Measurements from ENCODE around the gene SERINC2.

SERINC2 gene

DNA sequence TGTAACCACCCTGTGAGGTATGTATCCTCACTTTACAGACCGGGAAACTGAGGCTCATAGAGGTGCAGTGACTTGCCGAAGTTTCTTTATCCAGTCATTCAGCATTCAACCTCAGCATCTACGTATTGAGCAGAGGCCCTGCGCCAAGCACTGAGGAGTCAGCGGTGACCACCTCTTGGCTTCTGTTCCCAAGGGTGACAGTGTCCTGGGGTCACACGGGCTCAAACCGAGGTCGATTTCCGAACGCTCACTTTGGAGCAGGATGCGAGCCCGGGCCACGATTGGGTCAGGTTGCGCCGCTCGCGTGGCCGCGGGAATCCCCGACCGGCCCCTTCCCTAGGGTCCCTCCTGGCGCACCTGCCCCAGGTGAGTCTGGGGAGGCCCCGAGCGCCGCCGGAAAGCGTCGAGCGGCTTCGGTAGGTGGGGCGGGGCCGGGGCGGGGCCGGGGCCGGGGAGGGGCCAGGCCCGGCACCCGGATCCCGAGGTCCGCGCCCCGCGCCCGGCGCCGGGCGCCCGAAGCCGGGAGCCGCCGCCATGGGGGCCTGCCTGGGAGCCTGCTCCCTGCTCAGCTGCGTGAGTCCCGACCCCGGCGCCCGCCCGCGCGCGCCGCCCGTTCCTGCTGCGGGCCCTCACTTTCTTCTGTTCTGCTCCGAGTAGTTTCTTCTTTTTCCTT, at the start of gene SERINC2:
TSS of gene SERINC2 (plus strand) at position 482 of the 673 bp plus-strand sequence. CDS start at position 535, 53 bp downstream.
- H3K4me1 Mint-ChIP-seq = peaks cover 16% of the 10 kb centered on the region
- ATAC-seq (peak; percentile 71), DNase-seq (no peak)
- H3K27me3 Mint-ChIP-seq = peaks cover 87% of the 10 kb centered on the region
- H3K4me3 Mint-ChIP-seq = peak within 1 kb of the TSS; percentile 94 to 96
- peak within 1 kb of the TSS; percentile 45 to 90 for H3K27ac Mint-ChIP-seq
- no peaks in the 10 kb centered on the region for H3K9me3 Mint-ChIP-seq

DNA sequence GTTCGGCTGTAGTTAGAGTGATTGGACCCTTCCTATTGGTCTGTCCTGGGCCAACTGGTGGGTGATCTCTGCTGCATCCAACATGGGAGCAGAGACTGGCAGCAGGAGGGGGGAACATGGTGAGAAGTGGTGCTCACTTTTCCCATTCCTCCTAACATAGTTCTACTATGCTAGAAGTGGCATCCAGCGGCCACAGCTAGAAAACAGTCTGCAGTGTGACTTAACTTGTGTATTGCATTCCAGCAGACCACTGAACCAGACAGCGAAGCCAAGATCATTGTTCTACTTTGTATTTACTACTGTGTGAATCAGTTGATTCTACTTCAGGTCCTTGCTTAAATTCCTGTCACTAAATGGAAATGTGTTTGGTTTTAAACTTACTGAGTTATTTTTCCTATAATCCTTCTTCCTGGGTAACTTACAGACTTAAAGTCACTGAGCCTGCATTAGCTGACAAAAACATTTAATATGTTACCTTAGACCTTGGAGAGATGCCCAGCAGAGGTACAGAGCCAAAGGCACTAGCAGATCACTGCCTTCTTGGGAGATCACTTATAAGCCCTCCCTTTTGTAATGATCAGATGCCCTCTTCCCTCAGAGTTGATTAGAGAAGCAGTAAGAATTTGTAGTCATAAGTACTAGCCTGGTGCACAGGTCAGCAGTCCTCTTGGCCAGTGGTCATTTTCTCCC, 48.3 kb upstream of the SERINC2 start:
- H3K27me3 Mint-ChIP-seq = no peaks in the 10 kb centered on the region
- H3K9me3 Mint-ChIP-seq = no peaks in the 10 kb centered on the region
- no peak overlapping the region for H3K27ac Mint-ChIP-seq
- no peak overlapping the region for H3K4me3 Mint-ChIP-seq
- ATAC-seq = no peak
- H3K4me1 Mint-ChIP-seq = no peaks in the 10 kb centered on the region
- DNase-seq = no peak

DNA sequence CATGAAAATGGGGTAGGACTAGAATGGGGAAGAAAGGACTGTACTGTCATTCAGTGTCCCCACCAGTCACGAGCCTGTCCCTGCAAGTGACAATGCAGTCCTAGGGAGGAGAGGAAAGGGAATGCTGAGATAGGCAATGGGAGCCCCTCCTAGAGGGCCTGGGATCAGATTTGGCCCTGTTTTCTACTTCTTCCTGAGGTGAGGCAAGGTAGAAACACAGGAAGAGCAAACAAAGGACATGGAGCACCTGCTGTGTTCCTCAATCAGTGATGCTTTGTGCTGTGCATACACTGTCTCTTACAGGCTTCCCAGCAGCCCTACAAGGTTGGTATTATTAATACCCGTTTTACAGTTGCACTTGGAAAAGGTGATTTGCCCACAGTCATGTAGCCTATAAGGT, 46.2 kb upstream of the SERINC2 start:
- DNase-seq = no peak
- H3K27ac Mint-ChIP-seq = no peak overlapping the region
- no peak overlapping the region for H3K4me3 Mint-ChIP-seq
- peaks cover under 1% of the 10 kb centered on the region for H3K4me1 Mint-ChIP-seq
- ATAC-seq = no peak
- no peaks in the 10 kb centered on the region for H3K9me3 Mint-ChIP-seq
- no peaks in the 10 kb centered on the region for H3K27me3 Mint-ChIP-seq

DNA sequence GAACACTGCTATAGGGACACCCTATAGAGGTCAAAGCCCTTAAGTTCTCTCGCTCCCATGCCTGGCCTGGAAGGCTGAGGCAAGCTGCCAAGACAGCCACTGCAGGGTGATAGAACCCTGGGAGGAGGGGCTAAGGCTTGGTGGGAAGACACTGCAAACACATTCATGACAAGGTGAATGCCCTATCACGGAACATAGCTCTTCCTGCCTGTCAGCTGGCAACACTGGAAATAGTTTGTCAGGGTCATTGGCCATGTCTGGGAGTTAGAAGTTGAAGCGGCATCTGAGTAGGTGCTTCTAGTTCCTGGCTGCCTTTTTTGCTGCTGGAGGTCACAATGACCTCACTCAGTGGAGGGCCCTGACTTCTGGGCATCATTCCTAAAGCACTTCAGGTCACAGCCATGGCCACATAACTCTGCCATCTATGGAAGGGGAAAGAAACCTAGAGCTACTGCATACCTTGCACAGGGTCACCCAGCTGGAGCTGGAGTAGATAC, 44.4 kb upstream of the SERINC2 start:
- Mint-ChIP-seq H3K4me1 (peaks cover 19% of the 10 kb centered on the region), H3K9me3 (no peaks in the 10 kb centered on the region), H3K27ac (no peak overlapping the region), H3K27me3 (peaks cover 8% of the 10 kb centered on the region), H3K4me3 (no peak overlapping the region)
- ATAC-seq (no peak), DNase-seq (no peak)

DNA sequence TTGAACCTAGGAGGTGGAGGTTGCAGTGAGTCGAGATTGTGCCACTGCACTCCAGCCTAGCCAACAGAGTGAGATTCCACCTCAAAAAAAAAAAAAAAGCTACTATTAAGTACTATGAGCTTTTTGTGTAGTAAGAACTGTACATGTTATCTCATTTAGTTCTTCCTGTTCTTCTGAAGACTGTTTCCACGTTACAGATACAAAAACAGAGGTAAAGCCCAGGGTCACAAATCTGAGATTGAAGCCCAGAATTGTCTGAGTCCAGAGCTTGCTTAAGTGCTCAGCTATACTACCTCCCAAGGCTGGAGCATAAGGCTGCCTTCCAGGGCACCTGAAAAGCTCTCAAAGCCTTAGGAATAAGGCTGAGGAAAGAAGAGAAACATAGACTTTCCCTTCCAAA, 43.0 kb upstream of the SERINC2 start:
- Mint-ChIP-seq H3K4me3 (no peak overlapping the region), H3K9me3 (no peaks in the 10 kb centered on the region), H3K27ac (no peak overlapping the region), H3K4me1 (peaks cover 27% of the 10 kb centered on the region), H3K27me3 (peaks cover 8% of the 10 kb centered on the region)
- no peak for DNase-seq
- ATAC-seq = no peak

DNA sequence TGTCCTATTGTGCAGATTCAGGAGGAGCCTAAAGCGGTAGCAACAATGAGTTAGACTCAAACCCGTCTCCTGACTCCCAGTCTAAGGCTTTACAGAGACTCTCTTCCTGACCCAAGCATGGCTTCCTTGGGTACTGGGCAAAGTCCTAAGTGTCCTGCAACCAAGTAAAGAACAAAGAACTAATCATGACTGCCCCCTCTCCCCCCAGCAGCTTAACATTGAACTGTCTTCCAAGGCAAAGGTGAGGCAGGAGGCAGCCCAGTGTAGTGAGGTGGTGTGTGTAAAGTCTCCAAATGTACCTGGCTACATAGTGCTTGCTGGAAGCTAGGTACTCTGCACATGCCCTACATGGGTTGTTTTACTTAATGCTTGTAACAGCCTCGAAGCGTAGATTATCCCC, 42.4 kb upstream of the SERINC2 start:
- ATAC-seq (no peak), DNase-seq (no peak)
- H3K4me3 Mint-ChIP-seq = no peak overlapping the region
- H3K27me3 Mint-ChIP-seq = peaks cover 8% of the 10 kb centered on the region
- peaks cover 27% of the 10 kb centered on the region for H3K4me1 Mint-ChIP-seq
- H3K9me3 Mint-ChIP-seq = no peaks in the 10 kb centered on the region
- H3K27ac Mint-ChIP-seq = no peak overlapping the region

DNA sequence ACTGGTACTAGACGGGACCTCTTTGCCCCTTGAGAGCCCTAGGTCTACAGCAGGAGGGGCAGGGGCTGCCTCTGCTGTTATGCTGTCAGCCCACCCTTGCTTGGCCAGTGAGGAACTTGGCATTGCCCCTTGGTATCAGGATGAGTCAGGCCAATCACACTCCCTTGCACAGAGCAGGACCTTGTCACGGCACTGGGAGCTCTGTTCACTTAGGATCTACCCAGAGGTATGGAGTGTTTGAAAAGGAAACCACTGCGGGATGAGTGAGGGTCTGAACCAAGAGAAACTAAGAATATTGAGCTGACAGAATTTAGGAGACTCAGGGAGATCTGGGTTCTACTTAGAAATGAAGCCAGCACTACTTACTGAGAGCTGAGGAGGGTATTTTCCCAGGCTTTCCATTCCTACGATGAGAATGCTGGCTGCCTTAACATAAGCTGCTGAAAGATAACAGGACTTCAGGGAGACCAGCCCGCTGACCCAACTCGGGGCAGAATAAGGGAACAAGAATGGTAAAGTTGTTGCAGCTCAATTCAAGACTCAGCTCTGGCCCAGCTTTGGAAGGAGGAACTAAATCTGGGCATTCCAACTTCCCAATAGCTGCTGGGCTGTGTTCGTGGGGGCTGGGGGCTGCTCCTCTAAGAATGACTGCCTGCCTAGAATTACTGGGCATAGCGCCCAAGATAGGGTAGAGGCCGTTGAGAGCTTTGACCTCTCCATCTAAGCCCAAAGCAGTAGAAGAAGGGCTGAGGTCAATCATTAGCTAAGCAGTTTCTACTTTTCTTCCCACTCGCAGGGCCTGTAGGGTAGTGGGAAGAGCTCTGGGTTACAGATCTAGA, 41.7 kb upstream of the SERINC2 start:
- peaks cover 8% of the 10 kb centered on the region for H3K27me3 Mint-ChIP-seq
- ATAC-seq = no peak
- H3K4me3 Mint-ChIP-seq = no peak overlapping the region

DNA sequence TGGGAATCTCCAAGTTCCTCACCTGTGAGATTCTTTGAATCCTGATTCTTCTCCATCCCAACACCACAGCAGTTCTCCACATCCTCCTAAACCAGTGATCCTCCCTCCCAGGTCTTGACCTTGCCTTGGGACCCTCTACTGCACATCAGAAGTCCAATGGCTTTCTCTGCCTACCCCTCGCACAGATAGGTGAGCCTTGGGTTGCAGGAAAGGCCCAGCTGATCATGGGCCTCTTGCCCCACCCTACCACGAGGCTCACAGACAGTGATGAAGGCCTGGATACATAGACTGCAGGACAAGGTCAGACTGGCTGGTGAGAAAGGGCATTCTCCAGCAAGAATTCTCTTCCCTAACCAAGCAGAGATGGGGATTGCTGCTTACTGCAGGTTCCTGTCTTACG, 41.0 kb upstream of the SERINC2 start:
- no peaks in the 10 kb centered on the region for H3K9me3 Mint-ChIP-seq
- no peak for ATAC-seq
- H3K27me3 Mint-ChIP-seq = peaks cover 8% of the 10 kb centered on the region
- DNase-seq = no peak
- no peak overlapping the region for H3K4me3 Mint-ChIP-seq
- H3K27ac Mint-ChIP-seq = peak overlapping the region in 1 of 2 donors; percentile 91
- H3K4me1 Mint-ChIP-seq = peaks cover 27% of the 10 kb centered on the region

More for the DNA sequence above, 41.7 kb upstream of the SERINC2 start:
- H3K4me1 Mint-ChIP-seq = peaks cover 27% of the 10 kb centered on the region
- no peaks in the 10 kb centered on the region for H3K9me3 Mint-ChIP-seq
- H3K27ac Mint-ChIP-seq = no peak overlapping the region
- DNase-seq = no peak

DNA sequence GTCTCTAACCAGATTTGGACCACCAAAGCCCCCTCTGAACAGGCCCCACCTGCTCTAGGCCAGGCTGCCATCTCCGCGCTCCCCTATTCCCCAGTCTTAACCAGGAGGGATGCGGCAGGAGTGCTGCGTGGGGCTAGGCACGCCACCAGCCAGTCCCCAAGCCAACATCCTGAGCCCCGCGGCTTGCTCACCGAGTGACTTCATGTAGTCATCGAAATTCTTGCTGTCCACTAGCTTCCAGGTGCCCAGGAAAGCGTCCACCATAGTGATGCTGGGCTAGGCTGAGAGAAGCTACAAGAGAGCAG, 40.3 kb upstream of the SERINC2 start:
- ATAC-seq (peak; percentile 22), DNase-seq (no peak)
- Mint-ChIP-seq H3K27ac (peak overlapping the region in 1 of 2 donors; percentile 92), H3K27me3 (peaks cover 8% of the 10 kb centered on the region), H3K9me3 (no peaks in the 10 kb centered on the region), H3K4me3 (peak overlapping the region; percentile 17 to 81), H3K4me1 (peaks cover 27% of the 10 kb centered on the region)

DNA sequence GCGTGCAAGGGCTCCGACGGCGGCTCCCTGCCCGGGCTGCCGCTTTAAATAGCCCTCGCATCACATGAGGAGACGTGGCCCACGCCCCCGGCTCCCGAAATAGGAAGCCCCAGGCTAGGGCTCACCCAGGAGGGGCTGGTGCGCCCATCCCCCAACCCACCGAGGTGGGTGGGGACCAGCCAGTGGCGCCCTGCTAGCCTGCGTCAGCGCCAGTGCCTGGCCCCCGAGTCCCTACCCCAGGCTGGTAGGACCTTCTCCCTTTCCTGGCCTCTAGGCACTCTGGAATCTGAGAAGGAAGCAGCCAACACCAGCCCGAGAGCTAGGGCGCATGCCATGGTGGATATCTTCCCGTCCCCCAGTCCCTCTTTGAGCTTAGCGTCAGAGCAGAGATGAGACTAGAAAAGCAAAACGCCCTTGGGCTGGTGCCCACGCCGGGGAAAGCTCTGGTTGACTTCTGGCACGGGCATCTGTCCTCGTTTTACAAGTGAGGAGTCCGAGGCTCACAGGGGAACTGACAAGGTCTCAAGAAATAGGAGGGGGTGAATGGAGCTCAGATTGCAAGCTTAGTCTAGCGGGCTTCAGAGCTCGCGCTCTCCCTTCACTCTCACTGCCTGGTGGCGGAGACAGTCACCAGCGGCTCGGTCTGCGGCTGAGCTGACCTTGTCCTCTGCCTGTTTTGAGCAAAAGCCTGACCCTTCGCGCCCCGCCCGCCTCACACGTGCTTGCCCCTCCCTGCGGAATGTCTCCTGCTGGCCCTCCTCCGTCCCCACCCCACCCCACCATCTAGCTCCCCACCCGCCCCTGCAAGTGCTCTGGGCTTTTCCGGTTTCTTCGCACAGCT, 39.7 kb upstream of the SERINC2 start, which contains the start of gene FABP3:
TSS of gene FABP3 (minus strand) at position 21 of the 841 bp plus-strand sequence. CDS start 62 bp downstream, outside the sequence.
- ATAC-seq (peak; percentile 75), DNase-seq (peak; percentile 15 to 16)
- Mint-ChIP-seq H3K9me3 (no peaks in the 10 kb centered on the region), H3K27ac (peak within 1 kb of the TSS in 1 of 2 donors; percentile 92), H3K27me3 (peaks cover 8% of the 10 kb centered on the region), H3K4me1 (peaks cover 27% of the 10 kb centered on the region), H3K4me3 (peak within 1 kb of the TSS; percentile 81 to 86)

DNA sequence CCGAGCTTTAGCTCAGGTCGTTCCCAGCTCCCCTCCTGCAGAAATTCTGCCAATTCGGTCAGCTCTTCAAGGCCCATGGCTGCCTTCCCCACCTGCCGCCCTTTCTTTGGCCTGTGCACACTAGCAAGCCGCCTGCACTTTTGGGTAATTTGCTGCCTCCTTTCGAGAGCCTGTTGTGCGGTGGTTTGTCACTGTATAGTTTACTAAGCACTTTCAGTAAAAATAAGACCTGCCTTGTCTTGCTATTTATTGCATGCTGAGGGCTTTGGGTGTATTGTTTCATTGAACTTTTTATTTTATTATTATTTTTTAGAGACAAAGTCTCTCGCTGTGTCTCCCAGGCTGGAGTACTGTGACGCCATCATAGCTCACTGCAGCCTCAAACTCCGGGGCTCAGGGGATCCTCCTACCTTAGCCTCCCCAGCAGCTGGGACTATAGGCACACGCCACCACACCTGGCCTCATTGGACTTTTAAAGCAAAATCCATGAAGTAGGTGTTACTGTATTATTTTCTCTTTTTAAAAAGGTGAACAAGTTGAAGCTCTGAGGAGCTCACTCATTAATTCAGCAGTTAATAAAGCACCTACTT, 39.0 kb upstream of the SERINC2 start:
- H3K4me1 Mint-ChIP-seq = peaks cover 27% of the 10 kb centered on the region
- ATAC-seq = no peak
- H3K27me3 Mint-ChIP-seq = peaks cover 8% of the 10 kb centered on the region
- H3K9me3 Mint-ChIP-seq = no peaks in the 10 kb centered on the region
- no peak overlapping the region for H3K27ac Mint-ChIP-seq
- DNase-seq = no peak
- peak overlapping the region; percentile 81 to 86 for H3K4me3 Mint-ChIP-seq

DNA sequence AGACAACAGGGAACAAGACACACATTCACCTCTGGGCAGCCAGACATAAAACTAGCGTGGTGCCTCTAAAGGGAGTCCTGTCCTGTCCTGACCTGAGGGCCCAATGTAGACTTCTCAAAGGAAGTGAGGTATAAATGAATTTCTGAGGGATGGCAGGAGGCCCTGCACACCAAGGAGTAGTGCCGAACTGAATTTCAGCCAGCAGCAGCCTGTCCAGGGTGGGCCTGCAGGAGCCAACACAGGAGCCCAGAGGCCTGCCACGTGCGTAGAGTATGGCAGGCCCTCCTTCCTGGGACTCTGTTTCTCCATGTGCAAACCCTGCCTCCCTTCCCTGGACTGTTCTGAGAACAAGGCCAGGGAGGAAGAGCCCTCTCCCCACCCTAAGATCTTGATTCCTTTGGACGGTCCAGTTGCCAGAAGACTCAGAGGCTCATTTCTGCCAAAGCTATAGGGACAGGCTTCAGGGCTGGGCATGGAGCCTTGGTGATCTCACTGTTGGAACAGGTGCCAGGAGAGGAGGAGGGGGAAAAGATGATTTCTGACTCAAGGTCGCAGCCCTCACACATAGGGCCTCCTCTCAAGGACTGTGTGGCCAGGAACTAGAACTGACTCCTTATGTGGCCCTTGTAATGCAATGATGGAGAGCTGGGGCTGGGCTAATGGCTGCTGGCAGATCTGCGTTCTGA, 38.4 kb upstream of the SERINC2 start:
- H3K27me3 Mint-ChIP-seq = peaks cover 8% of the 10 kb centered on the region
- H3K4me3 Mint-ChIP-seq = no peak overlapping the region
- H3K9me3 Mint-ChIP-seq = no peaks in the 10 kb centered on the region
- peaks cover 27% of the 10 kb centered on the region for H3K4me1 Mint-ChIP-seq
- no peak for DNase-seq
- ATAC-seq = no peak
- H3K27ac Mint-ChIP-seq = no peak overlapping the region

DNA sequence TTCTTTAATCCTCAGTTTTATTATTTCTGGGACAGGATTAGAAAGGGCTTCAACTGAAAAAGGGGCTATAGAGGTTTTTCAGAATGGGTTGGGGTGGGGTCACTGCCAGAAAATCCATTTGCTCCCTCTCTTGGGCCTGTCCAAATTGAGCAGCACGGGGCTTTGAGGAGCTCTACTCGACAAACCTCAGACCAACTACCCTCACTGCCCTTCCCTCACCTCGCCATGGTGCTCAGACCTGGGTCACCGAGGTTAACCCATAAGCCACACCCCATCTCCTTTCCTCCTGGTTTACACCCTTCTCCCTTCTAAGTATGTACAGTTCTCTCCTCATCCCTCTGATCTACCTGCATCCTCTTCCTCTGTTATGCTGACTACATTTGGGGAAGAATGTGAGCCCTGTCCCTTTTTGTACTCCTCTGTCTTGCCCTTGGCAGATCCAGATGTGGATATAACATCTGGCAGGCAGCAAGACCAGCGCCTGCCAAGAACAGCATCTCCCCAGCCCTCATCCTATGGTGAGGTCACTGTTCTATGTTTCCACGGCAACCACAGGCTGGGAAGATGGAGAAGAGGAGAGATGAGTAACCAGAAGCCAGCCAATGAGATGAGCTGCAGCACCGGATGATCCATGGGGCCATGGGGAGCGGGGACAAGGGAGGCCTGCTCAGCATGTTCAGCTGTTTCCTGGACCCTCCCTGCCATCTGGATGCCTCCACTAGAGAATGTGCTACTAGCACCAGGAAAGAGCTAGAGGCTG, 36.5 kb upstream of the SERINC2 start:
- no peak for DNase-seq
- H3K4me1 Mint-ChIP-seq = peaks cover 27% of the 10 kb centered on the region
- no peaks in the 10 kb centered on the region for H3K9me3 Mint-ChIP-seq
- H3K27ac Mint-ChIP-seq = no peak overlapping the region
- H3K27me3 Mint-ChIP-seq = peaks cover 17% of the 10 kb centered on the region
- ATAC-seq = no peak
- no peak overlapping the region for H3K4me3 Mint-ChIP-seq
